GM12878 (cell line): Measurements from ENCODE around the gene FAM222B. TPM values are rescaled to one million over a fixed set of nuclear protein-coding genes. Genes with fewer than 3 reads are reported as not detected.
A peak's percentile ranks its signal among the peaks of the same experiment; 100 is the strongest.

Source experiments
- ATF7 ChIP-seq: fragments of 450-650 bp; IDR thresholded peaks from 2 replicates; pipeline ENCODE4 v1.6.1; 2016; ENCODE audit warnings: low read depth, mild to moderate bottlenecking
- BMI1 ChIP-seq: fragments of 450-650 bp; IDR thresholded peaks from 2 replicates; pipeline ENCODE4 v1.6.1; 2016; ENCODE audit warnings: mild to moderate bottlenecking, moderate library complexity, borderline replicate concordance
- DPF2 ChIP-seq: fragments of 450-650 bp; IDR thresholded peaks from 2 replicates; pipeline ENCODE4 v1.6.1; 2017; ENCODE audit warnings: mild to moderate bottlenecking
- EP300 ChIP-seq, 2 experiments: fragments of 150-350 bp in 1 of 2; IDR thresholded peaks; 2 replicates each; pipeline ENCODE4 v1.6.1; 2011 to 2012; ENCODE audit warnings: low read depth in 2 of 2, low read length in 2 of 2, borderline replicate concordance in 1 of 2, improper control_type of control experiment in 1 of 2, inconsistent platforms in 1 of 2; ENCODE audit not compliant: control insufficient read depth in 1 of 2
- EZH2 ChIP-seq: IDR thresholded peaks from 2 replicates; pipeline ENCODE4 v1.6.1; 2012; ENCODE audit warnings: low read depth, mild to moderate bottlenecking, control low read depth, inconsistent platforms, low read length, borderline replicate concordance; ENCODE audit not compliant: control insufficient read depth
- HDGF ChIP-seq: fragments of 450-650 bp; IDR thresholded peaks from 2 replicates; pipeline ENCODE4 v1.6.1; 2016; ENCODE audit warnings: antibody characterized with exemption
- MXI1 ChIP-seq: fragments of 150-350 bp; IDR thresholded peaks from 2 replicates; pipeline ENCODE4 v1.6.1; 2011; ENCODE audit warnings: low read depth, mild to moderate bottlenecking, inconsistent platforms, low read length, improper control_type of control experiment
- PAX5 ChIP-seq: IDR thresholded peaks from 2 replicates; pipeline ENCODE4 v1.6.1; 2011; ENCODE audit warnings: low read depth, low read length, borderline replicate concordance
- POLR2AphosphoS5 ChIP-seq: IDR thresholded peaks from 2 replicates; pipeline ENCODE4 v1.6.1; 2011; ENCODE audit warnings: mild to moderate bottlenecking, low read length, inconsistent platforms
- TCF12 ChIP-seq: IDR thresholded peaks from 2 replicates; pipeline ENCODE4 v1.6.1; 2011; ENCODE audit warnings: low read depth, mild to moderate bottlenecking, low read length
- TCF3 ChIP-seq: IDR thresholded peaks from 2 replicates; pipeline ENCODE4 v1.6.1; 2012; ENCODE audit warnings: low read depth, mild to moderate bottlenecking, low read length, borderline replicate concordance; ENCODE audit not compliant: insufficient read depth
- ZNF592 ChIP-seq: fragments of 450-650 bp; IDR thresholded peaks from 2 replicates; pipeline ENCODE4 v1.6.1; 2017; ENCODE audit warnings: mild to moderate bottlenecking, moderate library complexity
- polyA plus RNA-seq, 11 experiments: library from polyadenylated mRNA; depleted of rRNA in 4 of 11; unstranded in 6 of 11; stranded (reverse) in 5 of 11; fragments of >200 nt; fragmentation: Nextera tagmentation in 4 of 11; fragmentation: Illumina TruSeq in 1 of 11; extraction: Ambion mirVana in 4 of 11; extraction: Trizol in 1 of 11; gene quantifications; 1 replicate in 1 of 11; 2 replicates in 10 of 11; pipeline versions ENCODE4 v1.2.1 to v1.2.3, GENCODE V29; 2011 to 2016; ENCODE audit warnings: inconsistent platforms in 2 of 11, missing spikeins in 2 of 11, low read depth in 1 of 11
- total RNA-seq, 4 experiments: library from RNA; depleted of rRNA in 3 of 4; stranded (reverse); fragments of >200 nt in 3 of 4; fragmentation: Illumina TruSeq in 1 of 4; extraction: Trizol in 1 of 4; gene quantifications; 2 replicates each; pipeline versions ENCODE4 v1.2.1 to v1.2.3, GENCODE V29; 2013 to 2021

FAM222B gene
- total and polyA plus RNA-seq, 10 of the 15 experiments (the other 5 are each of a cell fraction or from before 2014, with no cell fraction given): 2.8 to 18.3 (median 6.4) TPM

- peak; percentile 43; the same call in 1 of the 2 replicates for TF ChIP-seq TCF3
- peak; percentile 80 for TF ChIP-seq DPF2
- TF ChIP-seq MXI1: no peak
- 0 out of 2 replicates have a peak, but pooled peaks have one; percentile 29 for TF ChIP-seq ZNF592
- peak; percentile 97 for TF ChIP-seq BMI1
- TF ChIP-seq EP300 (IDR thresholded peaks at IDR 0.05; ENCODE audit: borderline replicate concordance in 1 of 2, control insufficient read depth in 1 of 2, low read depth in 2 of 2, low read length in 2 of 2): 0 out of 4 replicates have a peak, but pooled peaks of 1 of the 2 experiments have one; percentile 27
- peak; percentile 60; the same call in 1 of the 2 replicates for TF ChIP-seq POLR2AphosphoS5
- peak; percentile 82 for TF ChIP-seq TCF12
- TF ChIP-seq PAX5: 0 out of 2 replicates have a peak, but pooled peaks have one; percentile 30
- TF ChIP-seq ATF7: no peak
- TF ChIP-seq EZH2: no peak
- TF ChIP-seq HDGF: 0 out of 2 replicates have a peak, but pooled peaks have one; percentile 36
Observed at GRCh38 chr17:28741358-28742349, 100.9 kb downstream of the FAM222B start (continued).
